Esophagus squamous epithelium (tissue), 5 donors: Measurements from ENCODE around the gene ERV3-1. TPM values are rescaled to one million over a fixed set of nuclear protein-coding genes. Genes with fewer than 3 reads are reported as not detected.

Experiments
- DNase-seq: peaks from one replicate; lab custom pipeline; 2025; lab: John Stamatoyannopoulos, UW
- H3K27ac ChIP-seq, 4 donors: fragments of 200-600 bp; sonication (generic); one replicate each; pipeline ENCODE4 v1.5.1; 2016 to 2019; ENCODE audit warnings: mild to moderate bottlenecking in 1 of 4
- H3K27me3 ChIP-seq, 4 donors: fragments of 200-600 bp; sonication (generic); 1 replicate in 3 of 4; 2 replicates in 1 of 4; pipeline versions ENCODE4 v1.5.1 to v1.6.0; 2017 to 2021; ENCODE audit warnings: antibody characterized with exemption in 1 of 4
- H3K36me3 ChIP-seq, 3 donors: fragments of 200-600 bp; sonication (generic); one replicate each; pipeline ENCODE4 v1.5.1; 2016 to 2019
- H3K4me1 ChIP-seq, 3 donors: fragments of 200-600 bp; sonication (generic); one replicate each; pipeline ENCODE4 v1.5.1; 2017 to 2019
- H3K4me3 ChIP-seq, 4 donors: fragments of 200-600 bp; sonication (generic); 1 replicate in 3 of 4; 2 replicates in 1 of 4; pipeline ENCODE4 v1.5.1; 2016 to 2019; ENCODE audit warnings: mild to moderate bottlenecking in 2 of 4, moderate library complexity in 1 of 4
- H3K9me3 ChIP-seq, 3 donors: fragments of 200-600 bp; sonication (generic); one replicate each; pipeline ENCODE4 v1.5.1; 2016 to 2019
- CTCF ChIP-seq, 6 experiments: fragments of 450-650 bp in 4 of 6; fragments of 200-600 bp in 2 of 6; sonication (generic) in 2 of 6; IDR thresholded peaks; one replicate each; pipeline ENCODE4 v1.5.1; 2016 to 2019; ENCODE audit warnings: antibody characterized with exemption in 6 of 6, mild to moderate bottlenecking in 4 of 6, moderate library complexity in 4 of 6
- POLR2A ChIP-seq, 4 donors: fragments of 450-650 bp; IDR thresholded peaks; one replicate each; pipeline ENCODE4 v1.6.1; 2017; ENCODE audit warnings: antibody characterized with exemption in 4 of 4, mild to moderate bottlenecking in 4 of 4, moderate library complexity in 3 of 4
- WGBS, 2 donors: methylation state at CpG; one replicate each; pipeline ENCODE4 v1.1.5; 2018; 5-methylcytosine and 5-hydroxymethylcytosine counted together
- intact Hi-C: fragments of 100-400 bp; cut with DNase I; formaldehyde crosslinking; loops from one replicate; pipeline ENCODE4 v1.15.0; 2022
- total RNA-seq, 4 donors: library from RNA; depleted of rRNA; stranded (reverse); fragments of >200 nt; gene quantifications; one replicate each; pipeline ENCODE4 v1.1.0, GENCODE V29; 2016
- donor health status: DM: yes; HTN: yes; CAD: no.

The ERV3-1 gene
- total RNA-seq, 4 donors from 2014 or later, result 15.4 to 30.9 (median 18.6) TPM

- H3K27ac ChIP-seq, result peak within 1 kb of the TSS in 3 of 4 donors; percentile 36 to 71 (median 40)
- no peak for DNase-seq
- H3K4me1 ChIP-seq, result peaks cover 0 to 14% (median 0%) of the 10 kb centered on the region in 3 donors
- H3K9me3 ChIP-seq, result peaks cover 0 to 81% (median 54%) of the 10 kb centered on the region in 3 donors
- 71 to 83% methylated on average over 4 of the region's 4 CpGs for WGBS, 2 donors
- H3K27me3 ChIP-seq, result no peaks in the 10 kb centered on the region
- peaks cover 0 to 30% (median 0%) of the 10 kb centered on the region in 3 donors for H3K36me3 ChIP-seq
- intact Hi-C loops, result no loop called here
- TF ChIP-seq POLR2A (IDR thresholded peaks at IDR 0.05) (no peak), CTCF (IDR thresholded peaks at IDR 0.05) (no peak)
- H3K4me3 ChIP-seq, result no peak within 1 kb of the TSS
These were observed 15.6 kb downstream of the ERV3-1 start, which contains the start of gene ZNF117 for GRCh38 chr7:64990936-64991335. Gene ZNF117, minus strand, starts transcription at chr7:64991036.

GRCh38 chr7:64990216-64990615 is 16.3 kb downstream of the ERV3-1 start:
- peaks cover 0 to 79% (median 50%) of the 10 kb centered on the region in 3 donors for H3K9me3 ChIP-seq
- H3K36me3 ChIP-seq, result peaks cover 0 to 37% (median 0%) of the 10 kb centered on the region in 3 donors
- peak overlapping the region in 1 of 4 donors; percentile 71 for H3K27ac ChIP-seq
- WGBS, 2 donors, result 51 to 76% methylated on average over 7 of the region's 7 CpGs
- no peaks in the 10 kb centered on the region for H3K27me3 ChIP-seq
- DNase-seq, result no peak
- no peak overlapping the region for H3K4me3 ChIP-seq
- TF ChIP-seq POLR2A (IDR thresholded peaks at IDR 0.05), result no peak
- no peak for TF ChIP-seq CTCF (IDR thresholded peaks at IDR 0.05)
- intact Hi-C loops, result no loop called here
- peaks cover 0 to 14% (median 0%) of the 10 kb centered on the region in 3 donors for H3K4me1 ChIP-seq

GRCh38 chr7:64978497-64979203 is 27.8 kb downstream of the ERV3-1 start:
- Histone ChIP-seq H3K4me3 (no peak overlapping the region), H3K36me3 (peaks cover 0 to 55% (median 4%) of the 10 kb centered on the region in 3 donors), H3K27me3 (no peaks in the 10 kb centered on the region), H3K27ac (no peak overlapping the region), H3K9me3 (peaks cover 0 to 82% (median 72%) of the 10 kb centered on the region in 3 donors), H3K4me1 (no peaks in the 10 kb centered on the region)
- WGBS, 2 donors, result 92 to 96% methylated on average over 5 of the region's 5 CpGs
- DNase-seq, result no peak
- TF ChIP-seq CTCF (IDR thresholded peaks at IDR 0.05), result no peak
- no peak for TF ChIP-seq POLR2A (IDR thresholded peaks at IDR 0.05)
- intact Hi-C loops, result no loop called here

- Histone ChIP-seq H3K27ac (no peak overlapping the region), H3K4me1 (no peaks in the 10 kb centered on the region), H3K9me3 (peaks cover 0 to 19% (median 0%) of the 10 kb centered on the region in 3 donors), H3K36me3 (no peaks in the 10 kb centered on the region), H3K4me3 (no peak overlapping the region), H3K27me3 (no peaks in the 10 kb centered on the region)
- intact Hi-C loops, result no loop called here
- no peak for DNase-seq
- TF ChIP-seq CTCF (IDR thresholded peaks at IDR 0.05) (no peak), POLR2A (IDR thresholded peaks at IDR 0.05) (no peak)
These were observed 40.9 kb downstream of the ERV3-1 start for GRCh38 chr7:64965594-64965993.

- Histone ChIP-seq H3K9me3 (peaks cover 0 to 5% (median 2%) of the 10 kb centered on the region in 3 donors), H3K27ac (no peak overlapping the region), H3K36me3 (no peaks in the 10 kb centered on the region), H3K4me1 (no peaks in the 10 kb centered on the region), H3K27me3 (no peaks in the 10 kb centered on the region), H3K4me3 (no peak overlapping the region)
- intact Hi-C loops, result no loop called here
- DNase-seq, result no peak
- no peak for TF ChIP-seq CTCF (IDR thresholded peaks at IDR 0.05)
- 73 to 81% methylated on average over 2 to 3 of the region's 3 CpGs for WGBS, 2 donors
These were observed 47.3 kb downstream of the ERV3-1 start for GRCh38 chr7:64959072-64959747.
